ENCODE data around the gene C2orf78.

Gene C2orf78

DNA sequence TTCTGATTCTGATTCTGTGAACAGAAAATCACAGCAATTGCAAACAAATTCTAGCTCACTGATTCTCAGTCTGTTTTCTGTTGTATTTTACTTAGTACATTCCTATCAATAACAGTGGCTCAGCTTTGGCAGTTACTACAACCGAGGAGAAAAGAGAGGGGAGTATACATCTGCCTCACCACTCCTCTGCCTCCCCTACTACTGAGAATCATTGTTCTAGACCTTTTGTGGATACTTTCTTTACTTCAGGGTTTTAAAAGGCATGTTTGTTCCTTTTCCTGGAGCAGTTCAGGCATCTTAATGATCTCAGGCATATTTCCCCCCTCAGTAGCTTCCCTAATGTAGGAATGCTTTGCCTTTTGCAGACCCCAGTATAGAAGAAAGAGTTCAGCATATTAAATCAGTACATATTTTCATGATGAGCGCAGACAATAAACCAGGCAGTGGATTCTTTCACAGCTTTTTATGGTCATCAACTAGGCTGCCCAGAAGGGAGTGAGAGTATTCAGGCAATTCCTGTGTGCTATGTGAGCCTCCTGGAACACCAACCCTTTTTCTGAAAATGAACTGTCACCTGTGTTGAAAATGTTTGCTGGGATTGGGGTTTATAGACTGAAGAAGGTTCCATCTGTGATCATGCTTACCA lies 55.0 kb downstream of the C2orf78 start:
- no peak for DNase-seq (ENCODE audit: low read depth)
- TF ChIP-seq, protein P1, sequence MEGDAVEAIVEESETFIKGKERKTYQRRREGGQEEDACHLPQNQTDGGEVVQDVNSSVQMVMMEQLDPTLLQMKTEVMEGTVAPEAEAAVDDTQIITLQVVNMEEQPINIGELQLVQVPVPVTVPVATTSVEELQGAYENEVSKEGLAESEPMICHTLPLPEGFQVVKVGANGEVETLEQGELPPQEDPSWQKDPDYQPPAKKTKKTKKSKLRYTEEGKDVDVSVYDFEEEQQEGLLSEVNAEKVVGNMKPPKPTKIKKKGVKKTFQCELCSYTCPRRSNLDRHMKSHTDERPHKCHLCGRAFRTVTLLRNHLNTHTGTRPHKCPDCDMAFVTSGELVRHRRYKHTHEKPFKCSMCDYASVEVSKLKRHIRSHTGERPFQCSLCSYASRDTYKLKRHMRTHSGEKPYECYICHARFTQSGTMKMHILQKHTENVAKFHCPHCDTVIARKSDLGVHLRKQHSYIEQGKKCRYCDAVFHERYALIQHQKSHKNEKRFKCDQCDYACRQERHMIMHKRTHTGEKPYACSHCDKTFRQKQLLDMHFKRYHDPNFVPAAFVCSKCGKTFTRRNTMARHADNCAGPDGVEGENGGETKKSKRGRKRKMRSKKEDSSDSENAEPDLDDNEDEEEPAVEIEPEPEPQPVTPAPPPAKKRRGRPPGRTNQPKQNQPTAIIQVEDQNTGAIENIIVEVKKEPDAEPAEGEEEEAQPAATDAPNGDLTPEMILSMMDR (IDR thresholded peaks at IDR 0.05; ENCODE audit: low read length, missing control alignments): no peak
- H3K4me3 ChIP-seq (replicated peaks; ENCODE audit: low read depth, low read length): no peak overlapping the region

DNA sequence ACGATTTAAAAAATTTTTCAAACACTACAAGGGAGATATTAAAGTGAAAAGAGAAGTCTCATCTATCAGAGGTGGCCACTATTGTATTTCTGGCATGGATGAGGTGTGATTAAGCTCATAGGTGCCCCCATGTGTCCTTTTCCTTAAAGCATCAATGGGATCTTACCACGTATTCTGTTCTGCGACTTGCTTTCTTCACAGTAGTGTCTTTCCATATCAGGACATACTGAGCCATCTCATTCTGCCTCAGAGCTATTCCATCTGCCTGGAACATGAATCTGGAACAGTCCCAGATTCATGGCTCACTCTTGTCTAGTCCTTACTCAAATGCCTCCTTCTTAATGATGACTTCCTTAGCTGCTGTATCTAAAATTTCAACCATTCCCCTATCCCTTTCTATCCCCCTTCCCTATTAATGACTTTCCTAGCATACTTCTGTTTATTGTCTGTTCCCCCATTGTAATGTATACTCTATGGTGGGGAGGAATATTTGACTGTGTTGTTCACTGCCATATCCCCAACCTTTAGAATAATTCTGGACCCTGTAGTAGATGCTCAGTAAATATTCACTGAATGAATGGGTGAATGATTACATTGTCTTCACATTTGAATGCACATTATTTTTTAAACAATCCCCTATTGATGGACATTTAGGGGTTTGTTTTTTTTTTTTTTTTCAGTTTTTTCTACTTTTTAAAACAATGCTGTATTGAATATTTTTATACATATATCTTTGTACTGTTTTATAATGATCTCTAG lies 55.8 kb downstream of the C2orf78 start:
- DNase-seq (ENCODE audit: low read depth): no peak
- TF ChIP-seq, protein P1 (IDR thresholded peaks at IDR 0.05; ENCODE audit: low read length, missing control alignments): no peak
- no peak overlapping the region for H3K4me3 ChIP-seq (replicated peaks; ENCODE audit: low read depth, low read length)

DNA sequence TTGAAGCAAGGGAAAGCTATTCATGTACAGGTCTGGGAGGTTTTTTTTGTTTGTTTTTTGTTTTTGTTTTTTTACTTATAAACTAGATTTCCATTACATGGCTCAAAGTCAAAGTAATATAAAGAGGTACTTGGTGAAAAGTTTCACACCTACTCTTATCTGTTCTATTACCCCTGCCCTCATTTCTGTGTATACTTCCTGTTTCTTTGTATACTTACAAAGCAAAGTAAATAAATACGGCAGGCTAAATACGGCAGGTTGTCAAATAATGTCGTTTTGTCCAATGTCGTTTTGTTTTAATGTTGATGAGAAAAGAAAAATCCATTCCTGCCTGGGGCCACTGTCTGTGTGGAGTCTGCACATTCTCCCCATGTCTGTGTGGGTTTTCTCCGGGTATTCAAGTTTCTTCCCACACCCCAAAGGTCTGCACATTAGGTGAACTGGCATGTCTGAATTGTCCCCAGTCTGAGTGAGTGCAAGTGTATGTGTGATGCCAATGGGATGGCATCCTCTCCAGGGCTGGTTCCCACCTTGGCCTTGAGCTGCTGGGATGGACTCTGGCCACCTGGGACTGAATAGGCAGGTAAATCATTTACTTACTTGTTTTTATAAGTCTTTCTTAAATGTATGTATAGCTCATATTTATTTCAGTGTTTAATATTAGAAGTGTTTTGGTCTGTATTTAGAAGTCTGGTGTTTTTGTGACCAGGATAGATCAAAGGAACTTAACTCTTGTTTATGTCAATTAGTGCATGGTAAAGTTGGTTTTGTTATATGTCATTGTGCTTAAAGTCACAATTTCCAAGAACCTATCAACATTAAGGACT lies 58.1 kb downstream of the C2orf78 start:
- TF ChIP-seq, protein P1 (IDR thresholded peaks at IDR 0.05; ENCODE audit: low read length, missing control alignments): no peak
- no peak for DNase-seq (ENCODE audit: low read depth)
- no peak overlapping the region for H3K4me3 ChIP-seq (replicated peaks; ENCODE audit: low read depth, low read length)

DNA sequence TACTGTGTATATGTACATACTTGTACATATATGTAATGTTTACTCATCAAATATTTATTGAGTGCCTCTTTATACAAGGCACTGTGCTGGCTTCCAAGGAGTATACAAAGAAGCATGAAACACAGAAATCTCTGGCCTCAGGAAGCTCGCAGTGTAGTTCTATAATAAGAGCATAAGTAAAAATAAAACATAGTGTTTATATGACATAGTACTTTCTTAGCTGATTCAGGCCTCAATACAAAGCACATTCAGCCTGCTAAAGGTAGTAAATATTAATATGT lies 58.7 kb downstream of the C2orf78 start:
- TF ChIP-seq, protein P1 (IDR thresholded peaks at IDR 0.05; ENCODE audit: low read length, missing control alignments): no peak
- no peak overlapping the region for H3K4me3 ChIP-seq (replicated peaks; ENCODE audit: low read depth, low read length)
- no peak for DNase-seq (ENCODE audit: low read depth)

DNA sequence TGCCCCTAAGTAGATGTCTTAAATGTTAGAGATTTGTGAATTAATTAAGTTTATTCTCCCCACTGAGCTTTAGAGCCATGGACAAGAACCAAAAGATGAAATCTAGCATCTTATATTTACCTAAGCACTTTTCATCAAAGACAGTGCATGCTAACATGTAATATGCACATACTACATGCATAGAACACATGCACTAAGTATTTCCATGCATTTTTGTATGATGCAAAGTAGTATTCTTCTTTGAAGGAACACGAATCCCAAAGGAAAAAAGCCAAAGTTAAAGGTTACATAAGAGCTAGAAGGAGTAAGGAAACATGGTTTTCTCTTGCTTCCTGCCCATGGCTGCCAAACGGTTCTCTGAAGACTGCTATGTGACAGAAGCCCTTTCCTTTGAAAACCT lies 60.1 kb downstream of the C2orf78 start:
- H3K4me3 ChIP-seq (replicated peaks; ENCODE audit: low read depth, low read length): no peak overlapping the region
- TF ChIP-seq, protein P1 (IDR thresholded peaks at IDR 0.05; ENCODE audit: low read length, missing control alignments): no peak
- no peak for DNase-seq (ENCODE audit: low read depth)

DNA sequence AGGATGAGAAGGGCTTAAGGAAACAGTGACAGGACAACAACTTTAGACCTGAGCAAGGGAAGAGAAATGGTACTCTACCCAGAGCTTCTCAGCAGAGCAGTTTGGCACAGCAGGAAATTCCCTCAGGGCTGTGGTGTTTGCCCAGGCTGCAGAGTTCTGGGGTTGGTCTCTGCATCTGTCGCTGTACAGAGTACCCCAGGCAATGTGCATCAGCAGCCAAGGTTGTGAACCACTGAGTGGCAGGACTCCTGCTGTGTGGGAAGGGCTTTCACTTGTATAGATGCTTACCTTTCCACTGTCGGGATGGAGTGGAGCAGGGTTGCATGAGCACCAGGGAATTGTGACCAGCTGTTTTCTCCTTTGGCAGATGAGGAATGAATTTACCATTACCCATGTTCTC lies 66.0 kb downstream of the C2orf78 start:
- TF ChIP-seq, protein P1 (IDR thresholded peaks at IDR 0.05; ENCODE audit: low read length, missing control alignments): no peak
- H3K4me3 ChIP-seq (replicated peaks; ENCODE audit: low read depth, low read length): no peak overlapping the region
- no peak for DNase-seq (ENCODE audit: low read depth)
